NOMO-1 (cell line): Measurements from ENCODE around the gene PIGU.

Source experiments
- DNase-seq, 2 experiments: peaks; one replicate each; lab custom pipeline; 2025; ENCODE audit not compliant: unreplicated experiment in 2 of 2; lab: John Stamatoyannopoulos, UW

Gene PIGU

GRCh38 chr20:34579979-34580940, 96.6 kb downstream of the PIGU start:
- DNase-seq, result peak; percentile 33 to 62

GRCh38 chr20:34579191-34579978, 97.5 kb downstream of the PIGU start:
- DNase-seq, result peak in 1 of 2 experiments; percentile 10

- DNase-seq, result no peak
These were observed 98.4 kb downstream of the PIGU start for GRCh38 chr20:34578521-34578920.

- peak; percentile 7 to 68 for DNase-seq
These were observed 98.9 kb downstream of the PIGU start for GRCh38 chr20:34578025-34578424.

GRCh38 chr20:34577061-34577460, 99.8 kb downstream of the PIGU start:
- DNase-seq, result no peak

GRCh38 chr20:34575756-34576155, 101.1 kb downstream of the PIGU start:
- DNase-seq, result no peak

GRCh38 chr20:34575271-34575670, 101.6 kb downstream of the PIGU start:
- no peak for DNase-seq

- no peak for DNase-seq
These were observed 102.0 kb downstream of the PIGU start for GRCh38 chr20:34574861-34575260.

GRCh38 chr20:34574426-34574825, 102.5 kb downstream of the PIGU start:
- no peak for DNase-seq

GRCh38 chr20:34573541-34574300, 103.2 kb downstream of the PIGU start:
- DNase-seq, result no peak

- DNase-seq, result no peak
These were observed 105.1 kb downstream of the PIGU start for GRCh38 chr20:34571753-34572152.

GRCh38 chr20:34570859-34571306, 106.0 kb downstream of the PIGU start:
- DNase-seq, result peak; percentile 61 to 70

GRCh38 chr20:34569598-34569997, 107.3 kb downstream of the PIGU start:
- DNase-seq, result no peak

GRCh38 chr20:34567892-34568865, 108.7 kb downstream of the PIGU start:
- DNase-seq, result no peak

GRCh38 chr20:34566978-34567891, 109.7 kb downstream of the PIGU start:
- no peak for DNase-seq

- no peak for DNase-seq
These were observed 112.1 kb downstream of the PIGU start for GRCh38 chr20:34564833-34565232.

GRCh38 chr20:34562641-34563040, 114.3 kb downstream of the PIGU start:
- DNase-seq, result no peak

GRCh38 chr20:34561661-34562060, 115.2 kb downstream of the PIGU start:
- no peak for DNase-seq

- DNase-seq, result no peak
These were observed 116.3 kb downstream of the PIGU start for GRCh38 chr20:34560614-34561013.
